NCI-H524 (cell line): ENCODE results near the gene SSBP3.
A peak's percentile ranks its signal among the peaks of the same experiment; 100 is the strongest.

Source experiments
- DNase-seq, 2 experiments: peaks; one replicate each; lab custom pipeline; 2025; lab: John Stamatoyannopoulos, UW

Gene SSBP3

DNA sequence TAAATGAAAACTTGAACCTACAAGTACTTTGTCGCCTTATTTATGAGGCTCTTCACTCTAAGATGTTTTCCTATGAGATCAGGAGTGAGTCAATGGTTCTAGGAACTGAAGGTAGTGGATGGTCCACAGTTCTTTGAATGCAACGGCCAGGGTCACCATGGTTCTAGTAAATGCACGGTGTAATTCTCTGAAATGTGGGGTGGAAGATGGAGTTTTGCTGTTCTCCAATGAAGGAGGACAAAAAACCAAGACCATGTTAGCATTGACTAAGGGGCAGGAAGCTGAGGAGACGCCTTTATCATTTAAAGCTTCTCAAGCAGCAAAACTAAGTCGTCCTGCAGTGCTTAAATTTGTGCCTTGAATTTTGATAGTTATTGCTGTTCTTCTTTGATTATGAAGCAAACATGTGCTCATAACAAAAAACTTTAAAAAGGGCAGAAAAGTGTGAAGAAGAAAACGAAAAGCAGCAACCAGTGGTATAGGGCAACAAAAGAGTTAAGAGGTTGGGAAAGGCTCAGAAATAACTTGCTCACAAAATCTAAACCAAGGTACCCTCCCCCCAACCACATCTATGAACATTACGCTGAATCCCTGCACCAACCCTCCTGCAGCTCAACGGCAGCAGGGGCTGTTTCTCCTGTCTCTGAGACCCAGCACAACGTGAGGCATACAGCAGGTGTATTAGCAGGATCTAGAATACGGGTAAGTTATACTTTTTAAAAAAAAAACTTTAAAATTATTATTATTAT is 121.2 kb downstream of the SSBP3 start:
- DNase-seq: no peak

DNA sequence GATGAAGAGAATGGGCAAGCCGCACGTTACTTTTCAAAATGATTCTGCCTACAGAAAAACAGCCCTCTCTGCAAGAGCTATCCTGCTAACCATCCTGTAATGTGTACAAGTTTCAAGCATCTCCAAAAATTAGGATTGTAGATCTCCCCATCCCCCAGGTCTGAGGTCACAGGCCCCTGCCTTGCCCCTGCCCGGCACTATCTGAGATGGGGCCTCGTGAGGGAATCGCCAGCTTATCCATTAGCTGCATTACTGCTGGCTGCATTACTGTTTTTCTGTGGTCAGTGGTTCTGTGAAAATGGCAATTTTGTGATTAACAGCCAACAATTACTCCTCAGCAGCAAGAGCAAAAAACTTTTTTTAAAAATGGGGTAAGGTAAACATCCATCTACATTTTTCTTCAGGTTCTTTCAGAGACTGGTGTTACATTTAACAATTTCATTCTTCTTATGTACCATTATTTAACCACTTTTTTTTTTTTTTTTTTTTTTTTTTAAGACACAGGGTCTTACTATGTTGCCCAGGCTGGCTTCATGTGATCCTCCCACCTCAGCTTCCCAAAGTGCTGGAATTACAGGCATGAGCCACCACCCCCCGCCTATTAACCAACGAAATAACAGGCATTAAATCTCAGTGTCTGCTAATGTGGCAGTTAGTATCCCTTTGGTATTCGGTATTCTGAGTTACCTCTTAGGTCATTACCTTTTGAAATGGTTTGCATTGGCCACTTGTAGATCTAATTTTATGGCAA is 122.4 kb downstream of the SSBP3 start:
- DNase-seq: no peak

DNA sequence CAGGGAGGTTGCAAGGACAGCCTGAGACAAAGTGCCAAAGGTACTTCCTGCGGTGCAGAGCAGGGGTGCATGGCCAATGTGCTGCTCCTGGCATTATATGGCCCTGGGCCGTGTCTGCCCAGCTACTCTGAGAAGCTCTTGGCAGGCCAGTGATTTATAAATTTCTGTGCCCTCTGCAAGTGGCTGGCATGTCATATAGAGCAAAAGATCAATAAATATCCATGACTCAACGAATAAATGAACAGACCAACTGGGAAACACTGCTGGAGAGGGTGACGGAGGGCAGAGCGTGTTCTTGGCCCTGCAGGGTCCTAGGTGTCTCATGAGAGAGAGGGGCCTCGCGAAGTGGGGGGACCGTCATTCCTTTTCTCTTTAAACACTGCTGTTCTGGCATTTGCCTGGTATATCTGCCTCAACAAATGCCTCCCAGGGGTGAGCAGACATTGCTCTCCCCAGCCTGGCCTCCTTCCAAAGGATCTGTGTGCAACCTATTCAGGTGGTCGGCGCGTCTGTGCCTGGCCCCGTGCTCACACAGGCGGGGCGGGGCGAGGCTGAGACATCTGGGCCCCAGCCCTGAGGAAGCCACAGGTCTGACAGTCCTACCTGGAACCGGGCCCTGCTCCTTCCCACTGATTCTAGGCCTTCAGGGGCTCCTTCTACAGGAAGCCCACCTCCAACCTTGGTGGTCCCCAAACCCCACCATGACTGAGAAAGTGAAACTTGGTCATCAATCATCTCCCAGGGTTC is 123.9 kb downstream of the SSBP3 start:
- DNase-seq: no peak

DNA sequence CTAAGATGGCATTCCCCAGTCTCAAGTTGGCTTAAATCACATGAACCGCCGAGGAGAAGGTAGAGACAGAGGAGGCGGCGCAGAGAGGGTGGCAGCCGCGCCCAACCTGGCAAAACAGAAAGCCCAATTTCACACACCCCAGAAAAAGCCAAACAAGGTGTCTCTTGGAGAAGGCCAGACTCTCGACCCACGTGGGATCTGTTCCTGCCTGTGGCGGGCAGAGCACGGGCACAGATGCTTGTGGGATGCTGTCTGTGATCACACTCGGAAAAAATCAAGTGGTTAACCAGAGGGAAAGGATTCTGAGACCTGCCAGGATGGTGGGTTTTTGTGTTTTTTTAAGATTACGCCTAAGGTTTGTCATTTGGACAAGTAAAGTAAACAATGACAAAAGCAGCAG is 125.5 kb downstream of the SSBP3 start:
- no peak for DNase-seq

DNA sequence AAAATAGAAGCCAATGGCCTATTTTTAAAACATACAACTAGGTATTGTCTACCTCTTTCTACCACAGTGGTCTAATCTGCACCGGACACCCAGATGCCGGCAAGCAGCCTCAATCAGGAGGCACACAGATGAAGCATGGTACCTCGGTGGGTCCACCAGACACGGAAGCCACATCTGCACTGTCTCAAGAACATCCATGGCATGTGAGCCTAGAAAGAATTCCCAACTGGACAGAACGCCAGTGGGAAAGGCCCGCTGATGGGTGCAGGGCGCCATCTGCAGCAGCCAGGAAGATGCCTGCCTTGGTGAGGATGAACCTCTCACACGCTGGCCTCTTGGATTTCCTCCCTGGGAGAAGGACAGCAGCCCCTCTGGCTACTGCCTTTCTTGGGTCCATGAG is 126.7 kb downstream of the SSBP3 start:
- DNase-seq: no peak

DNA sequence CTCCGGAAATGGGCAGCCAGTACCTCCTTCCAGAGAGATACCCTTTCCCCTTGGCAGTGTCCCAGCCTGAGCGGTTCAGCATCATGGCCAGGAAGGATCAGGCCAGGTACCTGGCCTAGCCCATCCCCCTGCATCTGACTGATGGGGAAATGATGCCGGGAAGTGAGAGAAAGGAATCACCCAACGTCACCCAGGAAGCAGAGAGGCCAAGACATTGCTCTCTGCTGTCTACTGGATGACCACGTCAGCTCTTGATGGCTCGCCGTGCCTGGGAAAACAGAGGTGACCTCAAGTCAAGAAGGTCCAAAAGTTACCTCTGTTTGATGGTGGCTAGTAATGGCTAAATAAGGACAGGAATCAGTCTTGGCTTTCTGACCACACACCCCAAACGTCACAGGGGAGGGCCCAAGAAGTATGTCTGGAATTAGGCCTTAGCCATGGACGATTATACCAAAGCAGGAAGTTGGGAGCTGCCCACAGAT is 127.2 kb downstream of the SSBP3 start:
- DNase-seq: no peak

DNA sequence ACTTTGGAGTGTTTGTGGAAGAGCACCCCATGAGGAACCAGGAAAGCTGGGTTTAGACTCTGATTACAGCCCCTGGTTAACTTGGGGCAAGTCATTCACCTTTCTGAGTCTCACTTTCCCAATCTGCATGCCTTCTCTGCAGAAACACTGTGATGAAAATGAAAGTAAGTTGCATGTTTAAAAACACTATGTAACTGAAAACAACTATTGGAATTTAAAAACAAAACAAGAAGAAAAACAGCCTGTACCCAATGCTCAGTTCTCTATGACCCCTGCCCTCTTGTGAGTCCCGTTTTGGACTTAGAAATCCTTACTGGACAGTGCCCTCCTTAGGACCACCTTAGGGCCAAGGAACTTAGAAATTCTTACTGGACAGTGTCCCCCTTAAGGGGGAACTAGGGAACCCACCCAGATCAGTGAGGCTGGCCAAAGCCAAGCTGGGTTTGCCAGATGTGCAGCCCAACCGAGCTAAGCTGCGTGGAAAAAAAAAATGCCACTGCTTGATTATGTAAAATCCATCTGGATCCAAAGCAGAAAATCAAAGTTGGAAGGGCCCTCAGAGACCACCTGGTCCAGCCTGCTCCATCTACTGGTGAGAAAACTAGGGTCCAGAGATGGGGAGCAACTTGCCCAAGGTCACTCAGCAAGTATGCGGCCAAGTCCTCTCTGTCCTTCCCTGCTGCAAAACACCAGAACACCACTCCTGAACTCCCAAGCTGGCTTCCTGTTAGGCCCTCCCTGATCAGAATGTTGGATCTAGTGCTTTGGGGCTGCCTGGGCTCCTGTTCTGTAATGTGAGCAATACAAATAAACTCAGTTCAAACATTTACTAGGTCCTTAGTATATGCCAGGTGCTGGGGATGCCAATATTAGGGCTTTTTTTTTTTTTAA is 128.5 kb downstream of the SSBP3 start:
- no peak for DNase-seq

DNA sequence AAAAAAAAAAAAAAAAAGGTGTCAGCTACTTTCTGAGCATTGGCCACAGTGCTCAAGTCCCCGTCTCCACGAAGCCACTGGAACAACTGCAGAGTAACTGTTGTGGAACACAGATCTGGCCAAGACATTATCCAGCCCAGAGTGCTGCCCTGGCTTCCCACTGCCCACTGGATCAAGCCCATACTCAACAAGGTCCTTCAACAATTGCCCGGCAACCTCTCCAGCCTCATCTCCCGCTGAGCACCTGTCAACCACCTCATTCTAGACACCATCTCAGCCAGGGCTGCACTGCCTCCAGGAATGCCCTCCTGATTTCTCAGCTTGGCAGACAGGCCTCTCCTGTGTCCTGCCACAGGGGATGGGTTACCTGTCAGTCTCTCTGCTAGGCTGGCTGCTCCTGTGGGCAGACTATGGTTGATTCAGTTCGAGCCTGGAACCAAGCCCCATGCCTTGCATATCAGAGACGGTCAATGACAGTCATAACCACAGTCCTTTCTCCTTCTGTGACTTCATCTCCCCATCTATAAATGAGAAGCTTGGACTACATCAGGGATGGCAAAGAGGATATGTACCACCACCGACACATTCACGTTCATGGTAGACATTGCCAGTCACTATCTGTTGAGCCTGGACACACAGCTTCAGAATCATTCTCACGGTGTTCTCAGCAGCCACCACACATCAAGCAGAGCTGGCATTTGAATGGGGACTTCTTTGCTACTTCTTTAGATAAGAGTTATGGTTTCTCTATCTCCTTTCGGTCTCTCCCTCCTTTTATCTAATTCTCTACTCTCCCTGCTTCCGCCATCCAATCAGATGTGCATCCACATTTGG is 129.4 kb downstream of the SSBP3 start:
- no peak for DNase-seq

DNA sequence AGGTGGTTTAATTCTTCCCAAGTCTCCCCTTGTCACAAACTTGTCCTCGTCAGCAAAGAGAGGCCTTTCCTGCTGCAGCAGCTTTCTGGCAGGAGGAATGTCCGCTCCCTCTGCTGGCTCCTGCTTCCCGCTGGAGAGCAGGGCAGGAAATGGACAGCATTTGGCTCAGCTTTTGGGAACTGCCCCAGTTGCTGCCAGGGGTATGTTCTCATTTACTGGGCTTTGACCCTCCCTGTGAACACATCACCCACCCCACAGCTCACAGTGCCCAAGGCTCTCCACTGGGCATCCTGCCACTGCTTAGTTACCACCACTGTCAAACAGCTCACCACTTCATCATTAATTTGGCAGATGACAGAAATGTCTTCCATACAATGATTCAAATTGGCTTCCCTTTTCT is 130.8 kb downstream of the SSBP3 start:
- peak in 1 of 2 experiments; percentile 46 for DNase-seq

DNA sequence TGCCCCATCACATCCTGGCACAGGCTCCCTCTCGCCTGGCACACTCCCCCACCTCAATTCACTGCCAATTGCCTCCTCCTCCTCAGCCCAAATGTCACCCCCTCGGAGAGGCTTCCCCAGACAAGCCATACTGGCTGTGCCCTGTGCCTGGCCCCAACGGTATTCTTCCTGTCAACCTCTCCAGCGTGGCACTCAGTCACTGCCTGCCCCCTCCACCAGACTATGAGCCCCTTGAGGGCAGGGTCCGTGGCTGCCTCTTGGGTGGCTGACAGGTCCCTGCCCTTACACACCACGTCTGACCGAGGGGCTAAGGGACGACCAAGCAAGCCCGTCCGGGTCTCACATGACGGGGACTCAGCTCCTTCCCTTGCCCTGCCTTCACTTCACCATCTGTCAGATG is 131.3 kb downstream of the SSBP3 start:
- DNase-seq: no peak

DNA sequence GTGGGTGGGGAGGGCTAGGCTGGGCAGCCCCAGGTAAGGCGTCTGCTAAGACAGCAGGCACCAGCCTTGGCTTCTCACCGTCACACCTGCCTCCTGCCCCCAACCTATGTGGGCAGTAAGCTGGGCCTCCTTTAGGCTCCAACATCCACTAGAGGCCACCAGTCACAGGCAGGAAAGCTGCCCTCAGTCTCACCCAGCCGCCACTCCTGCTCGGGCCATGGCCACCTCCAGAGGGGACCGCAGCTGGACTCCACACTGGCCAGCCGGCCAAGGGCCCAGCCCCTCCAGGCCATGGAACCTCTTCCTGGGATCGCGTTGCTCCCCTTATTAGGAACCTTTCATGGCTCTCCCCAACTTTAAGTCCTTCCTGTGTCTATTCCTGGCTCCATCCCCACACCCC is 131.7 kb downstream of the SSBP3 start:
- DNase-seq: peak in 1 of 2 experiments; percentile 73

DNA sequence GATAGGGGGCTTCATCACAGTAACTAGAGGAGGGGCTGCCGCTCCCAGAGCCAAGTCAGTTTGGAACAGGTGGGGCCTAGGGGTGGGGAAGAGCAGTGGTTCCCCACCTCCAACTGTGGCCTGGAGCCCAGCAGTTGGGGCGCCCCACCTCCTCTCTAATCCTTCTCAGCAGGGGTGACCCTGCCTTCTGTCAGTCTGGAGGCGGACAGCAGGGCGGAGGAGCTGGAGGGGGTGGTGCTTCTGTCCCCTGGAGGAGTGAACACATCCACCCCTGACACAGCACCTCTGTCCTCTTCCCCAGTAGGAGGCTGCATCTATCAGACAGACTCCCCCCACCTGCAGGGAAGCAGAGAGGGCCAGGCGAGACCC is 132.4 kb downstream of the SSBP3 start:
- DNase-seq: peak; percentile 91 to 96

DNA sequence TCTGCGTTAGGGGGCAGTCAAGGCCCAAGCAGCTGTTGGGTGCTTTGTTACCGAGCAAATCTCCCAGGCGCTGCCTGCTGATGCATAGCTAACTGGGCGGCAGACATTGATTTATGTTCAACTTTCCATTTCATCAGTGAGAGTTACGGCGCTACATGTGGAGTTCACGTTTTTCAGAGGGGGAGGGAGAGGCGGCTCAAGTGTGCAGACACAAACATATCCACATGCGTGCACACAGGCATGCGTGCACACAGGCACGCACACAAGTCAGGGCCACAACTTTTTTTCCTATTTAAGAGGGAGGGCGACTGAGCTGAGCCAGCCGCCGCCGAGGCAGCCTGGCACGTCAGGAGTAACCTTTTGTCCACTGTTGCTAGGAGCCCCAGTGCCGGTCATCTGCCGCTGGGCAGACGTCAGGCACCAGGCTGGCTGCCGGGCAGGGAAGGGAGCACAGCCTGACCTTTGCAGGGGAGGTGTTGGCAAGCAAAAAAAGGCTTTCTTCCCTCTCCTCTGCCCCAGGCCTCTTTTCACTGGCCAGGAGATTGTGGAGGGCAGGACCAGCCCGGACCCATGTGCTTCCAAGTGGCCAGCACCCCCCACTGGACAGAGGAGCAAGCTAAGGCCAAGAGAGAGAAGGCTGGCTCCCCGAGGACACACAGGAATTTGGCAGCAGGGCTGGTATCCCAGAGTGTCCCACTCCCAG is 133.0 kb downstream of the SSBP3 start:
- DNase-seq: peak; percentile 90 to 94

DNA sequence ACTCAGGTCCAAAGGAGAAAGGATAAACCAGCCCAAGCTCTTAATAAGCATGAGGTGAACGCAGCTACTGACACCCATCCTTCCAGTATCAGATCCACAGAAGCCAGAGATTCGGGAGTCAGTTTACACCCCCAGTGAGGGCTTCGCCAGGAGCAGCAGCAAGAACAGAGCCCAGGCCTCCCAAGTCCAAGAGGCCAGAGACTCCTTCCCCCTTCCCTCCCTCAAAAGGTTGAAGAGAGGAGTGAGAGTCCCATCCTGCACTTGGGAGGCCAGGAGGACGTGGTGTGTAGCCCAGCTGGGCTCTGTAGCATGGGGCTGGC is 133.5 kb downstream of the SSBP3 start:
- no peak for DNase-seq

DNA sequence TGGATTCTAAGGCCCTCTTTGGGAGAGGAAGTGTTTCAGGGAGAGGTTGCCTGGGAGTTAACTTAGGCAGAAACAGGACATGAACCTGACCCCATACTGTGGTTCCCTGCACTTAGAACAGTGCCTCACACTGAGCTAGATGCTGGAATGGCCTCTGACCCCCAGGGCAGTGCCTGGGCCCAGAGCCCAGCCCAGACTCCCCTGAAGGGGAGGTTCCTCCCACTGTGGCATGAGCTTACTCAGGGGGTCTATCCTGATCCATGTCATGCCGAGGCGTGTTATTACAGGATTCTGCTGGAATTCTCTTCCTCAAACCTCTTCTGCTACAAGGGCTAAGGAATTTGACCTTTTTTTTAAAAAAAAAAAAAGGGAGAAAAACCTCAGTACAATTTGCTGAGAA is 134.1 kb downstream of the SSBP3 start:
- no peak for DNase-seq

DNA sequence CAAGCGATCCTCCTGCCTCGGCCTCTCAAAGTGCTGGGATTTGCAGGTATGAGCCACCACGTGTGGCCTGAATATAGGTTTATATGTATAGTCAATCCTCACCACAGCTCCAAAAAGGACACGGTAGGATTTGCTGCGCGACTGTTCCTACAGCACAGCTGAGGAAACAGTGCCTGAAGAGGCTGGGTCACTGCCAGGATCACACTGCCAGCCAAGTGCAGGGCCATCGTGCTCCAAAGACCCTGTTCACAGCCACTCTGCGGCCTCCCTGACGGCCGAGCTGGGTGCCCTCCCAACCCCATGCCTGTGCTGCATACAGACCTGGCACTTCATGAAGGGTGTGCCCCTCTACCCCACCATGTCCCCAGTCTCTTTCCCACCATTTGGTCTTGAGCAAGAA is 134.9 kb downstream of the SSBP3 start:
- no peak for DNase-seq

DNA sequence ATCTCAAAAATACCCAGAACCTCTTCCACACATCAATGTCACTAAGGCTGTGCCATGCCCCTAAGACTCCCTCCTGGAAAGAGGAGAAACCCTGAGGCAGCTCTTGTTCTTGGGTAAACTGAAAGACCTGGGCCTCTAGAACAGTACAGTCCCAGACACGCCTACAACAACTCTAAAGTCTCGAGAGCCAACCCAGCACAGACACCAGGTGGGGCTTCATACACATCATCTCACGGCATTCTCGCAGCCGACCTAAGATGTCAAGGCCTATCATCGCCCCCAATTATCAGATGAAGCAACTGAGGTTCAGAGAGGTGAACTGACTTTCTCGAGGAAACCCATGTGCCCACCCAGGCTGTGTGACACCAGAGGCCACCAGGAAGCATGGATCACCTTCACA is 135.7 kb downstream of the SSBP3 start:
- peak in 1 of 2 experiments; percentile 40 for DNase-seq

DNA sequence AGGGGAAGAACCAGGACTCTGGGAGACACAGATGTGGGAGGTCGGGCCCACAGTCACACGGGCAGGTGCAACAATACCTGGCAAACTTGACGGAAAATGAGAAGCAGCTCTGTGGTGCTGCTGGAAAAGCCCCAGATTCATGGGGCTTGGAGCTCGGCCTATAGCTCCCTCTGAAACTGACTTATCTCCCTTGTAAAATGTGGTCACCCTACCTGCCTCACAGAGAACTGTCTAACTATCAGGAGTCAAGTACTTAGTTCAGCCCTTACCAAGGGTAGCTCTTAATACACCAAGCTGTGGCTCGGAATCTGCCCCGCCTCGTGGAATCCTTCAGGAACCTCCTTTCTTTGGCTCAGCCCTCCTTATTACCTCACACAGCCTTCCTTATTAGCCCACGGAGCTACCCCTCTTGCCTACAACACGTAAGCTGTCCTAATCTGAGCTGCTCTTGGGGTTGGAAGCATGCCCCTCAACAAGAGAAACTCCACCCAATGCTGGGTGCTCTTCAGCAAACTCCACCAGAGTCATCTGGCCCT is 137.4 kb downstream of the SSBP3 start:
- no peak for DNase-seq

DNA sequence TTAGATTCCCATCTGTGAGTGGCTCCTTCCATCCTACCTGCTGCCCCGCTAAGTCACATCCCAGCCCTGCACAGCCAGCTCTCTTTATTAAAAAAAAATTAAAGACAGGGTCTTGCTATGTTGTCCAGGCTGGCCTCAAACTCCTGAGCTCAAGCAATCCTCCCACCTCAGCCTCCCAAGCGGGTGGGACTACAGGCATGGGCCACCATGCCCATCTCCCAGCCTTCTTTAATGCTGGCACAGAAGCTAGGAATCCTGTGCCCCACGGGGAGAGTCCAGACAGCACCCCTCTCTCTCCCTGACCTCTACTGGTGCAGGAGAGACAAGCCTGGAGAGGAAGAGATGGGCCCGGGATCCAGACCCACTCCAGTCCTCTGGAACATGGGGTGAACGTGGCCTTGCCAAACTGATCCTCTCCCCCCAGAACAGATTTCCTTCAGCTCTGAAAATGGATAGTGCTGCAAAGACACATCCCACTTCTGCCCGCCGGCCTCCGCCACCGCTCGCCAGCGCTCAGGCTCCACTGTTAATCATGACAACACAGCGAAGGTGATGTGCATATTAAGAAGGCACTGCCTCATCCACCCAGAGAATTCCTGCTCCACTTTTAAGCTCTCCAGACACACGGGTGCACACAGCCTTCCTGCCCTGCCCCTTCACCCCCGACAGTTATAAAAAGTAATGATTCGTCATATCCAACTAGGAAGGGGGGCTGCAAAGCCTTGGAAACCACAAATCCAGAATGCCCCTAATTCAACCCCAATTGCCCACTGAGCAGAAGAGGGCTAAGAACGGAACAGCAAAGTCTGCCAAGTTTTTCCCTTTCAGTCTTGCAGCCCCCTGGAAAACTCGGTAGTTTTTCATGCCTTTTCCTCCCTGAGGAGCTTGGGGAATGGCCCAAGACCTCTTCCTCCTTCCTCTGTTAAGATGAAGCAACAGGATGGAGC is 138.1 kb downstream of the SSBP3 start:
- no peak for DNase-seq
